DOHH2 (cell line): ENCODE data around the gene SLC9A9.

ENCODE experiments used
- H3F3A ChIP-seq: fragments of 200-600 bp; sonication (generic), shearing (Covaris generic); 2 replicates; pipeline ENCODE4 v1.6.0; 2016; ENCODE audit warnings: antibody characterized with exemption, mild to moderate bottlenecking; ENCODE audit not compliant: control insufficient read depth, insufficient read depth
- H3K27ac ChIP-seq: fragments of 200-600 bp; sonication (generic); 2 replicates; pipeline ENCODE4 v1.5.1; 2014; ENCODE audit warnings: low read depth, mild to moderate bottlenecking, low read length, moderate library complexity
- H3K27me3 ChIP-seq: fragments of 200-600 bp; sonication (generic); 2 replicates; pipeline ENCODE4 v1.6.1; 2014; ENCODE audit warnings: mild to moderate bottlenecking, low read length, mixed read lengths; ENCODE audit not compliant: control insufficient read depth
- H3K36me3 ChIP-seq: fragments of 200-600 bp; sonication (generic); 2 replicates; pipeline ENCODE4 v1.6.1; 2014; ENCODE audit warnings: mild to moderate bottlenecking, low read length, moderate library complexity, mixed read lengths; ENCODE audit not compliant: control insufficient read depth
- H3K4me1 ChIP-seq: fragments of 200-600 bp; sonication (generic); 2 replicates; pipeline ENCODE4 v1.6.1; 2014; ENCODE audit warnings: mild to moderate bottlenecking, low read length, mixed read lengths; ENCODE audit not compliant: control insufficient read depth
- H3K4me2 ChIP-seq: fragments of 200-600 bp; sonication (generic); 2 replicates; pipeline ENCODE4 v1.6.0; 2014; ENCODE audit warnings: mild to moderate bottlenecking, low read length, moderate library complexity
- H3K4me3 ChIP-seq: fragments of 200-600 bp; sonication (generic); 2 replicates; pipeline ENCODE4 v1.5.1; 2014; ENCODE audit warnings: mild to moderate bottlenecking, low read length, mixed read lengths
- H3K79me2 ChIP-seq: fragments of 200-600 bp; sonication (generic); 2 replicates; pipeline ENCODE4 v1.6.1; 2014; ENCODE audit warnings: mild to moderate bottlenecking, low read length, mixed read lengths; ENCODE audit not compliant: control insufficient read depth
- H3K9me2 ChIP-seq: fragments of 200-600 bp; sonication (generic); replicated peaks from 2 replicates; pipeline ENCODE4 v1.6.1; 2014; ENCODE audit warnings: mild to moderate bottlenecking, low read length, mixed read lengths; ENCODE audit not compliant: control insufficient read depth
- H3K9me3 ChIP-seq: fragments of 200-600 bp; sonication (generic); 2 replicates; pipeline ENCODE4 v1.6.1; 2014; ENCODE audit warnings: antibody characterized with exemption, low read length, mixed read lengths; ENCODE audit not compliant: control insufficient read depth, insufficient read depth
- H4K20me1 ChIP-seq: fragments of 200-600 bp; sonication (generic); 2 replicates; pipeline ENCODE4 v1.6.0; 2014; ENCODE audit warnings: low read depth, mild to moderate bottlenecking, antibody characterized with exemption, low read length, moderate library complexity; ENCODE audit not compliant: control insufficient read depth, insufficient read depth
- EZH2phosphoT487 ChIP-seq: fragments of 200-600 bp; sonication (generic); IDR thresholded peaks from 2 replicates; pipeline ENCODE4 v1.6.1; 2017; ENCODE audit warnings: borderline replicate concordance, mild to moderate bottlenecking, antibody characterized with exemption, low read length, moderate library complexity, mixed read lengths
- TF ChIP-seq, protein P1 (sequence below): fragments of 200-600 bp; sonication (generic); IDR thresholded peaks from one replicate; pipeline ENCODE4 v1.5.1; 2014; ENCODE audit warnings: antibody characterized with exemption, mild to moderate bottlenecking, low read depth, low read length; ENCODE audit not compliant: poor library complexity, severe bottlenecking

Gene SLC9A9

GRCh38 chr3:143514874-143515273 lies 333.4 kb downstream of the SLC9A9 start:
- H3F3A ChIP-seq = no peaks in the 10 kb centered on the region
- H4K20me1 ChIP-seq = no peaks in the 10 kb centered on the region
- no peak overlapping the region for H3K4me2 ChIP-seq
- H3K9me3 ChIP-seq = no peaks in the 10 kb centered on the region
- no peaks in the 10 kb centered on the region for H3K79me2 ChIP-seq
- TF ChIP-seq, protein P1, sequence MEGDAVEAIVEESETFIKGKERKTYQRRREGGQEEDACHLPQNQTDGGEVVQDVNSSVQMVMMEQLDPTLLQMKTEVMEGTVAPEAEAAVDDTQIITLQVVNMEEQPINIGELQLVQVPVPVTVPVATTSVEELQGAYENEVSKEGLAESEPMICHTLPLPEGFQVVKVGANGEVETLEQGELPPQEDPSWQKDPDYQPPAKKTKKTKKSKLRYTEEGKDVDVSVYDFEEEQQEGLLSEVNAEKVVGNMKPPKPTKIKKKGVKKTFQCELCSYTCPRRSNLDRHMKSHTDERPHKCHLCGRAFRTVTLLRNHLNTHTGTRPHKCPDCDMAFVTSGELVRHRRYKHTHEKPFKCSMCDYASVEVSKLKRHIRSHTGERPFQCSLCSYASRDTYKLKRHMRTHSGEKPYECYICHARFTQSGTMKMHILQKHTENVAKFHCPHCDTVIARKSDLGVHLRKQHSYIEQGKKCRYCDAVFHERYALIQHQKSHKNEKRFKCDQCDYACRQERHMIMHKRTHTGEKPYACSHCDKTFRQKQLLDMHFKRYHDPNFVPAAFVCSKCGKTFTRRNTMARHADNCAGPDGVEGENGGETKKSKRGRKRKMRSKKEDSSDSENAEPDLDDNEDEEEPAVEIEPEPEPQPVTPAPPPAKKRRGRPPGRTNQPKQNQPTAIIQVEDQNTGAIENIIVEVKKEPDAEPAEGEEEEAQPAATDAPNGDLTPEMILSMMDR = no peak
- no peak overlapping the region for H3K27ac ChIP-seq
- H3K36me3 ChIP-seq = no peaks in the 10 kb centered on the region
- H3K9me2 ChIP-seq = no peaks in the 10 kb centered on the region
- H3K4me1 ChIP-seq = no peaks in the 10 kb centered on the region
- no peak overlapping the region for H3K4me3 ChIP-seq
- no peaks in the 10 kb centered on the region for H3K27me3 ChIP-seq

DNA sequence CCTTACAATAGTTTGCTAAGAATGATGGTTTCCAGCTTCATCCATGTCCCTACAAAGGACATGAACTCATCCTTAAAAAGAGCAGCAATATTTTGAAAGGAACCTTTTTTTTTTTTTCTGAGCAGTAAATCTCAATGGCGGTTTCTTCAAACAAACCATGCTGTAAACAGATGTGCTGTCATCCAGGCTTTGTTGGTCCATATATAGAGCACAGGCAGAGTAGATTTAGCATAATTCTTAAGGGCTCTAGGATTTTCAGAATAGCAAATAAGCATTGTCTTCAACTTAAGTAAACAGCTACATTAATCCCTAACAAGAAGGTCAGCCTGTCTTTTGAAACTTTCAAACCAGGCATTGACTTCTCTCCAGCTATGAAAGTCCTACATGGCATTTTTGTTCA lies 334.2 kb downstream of the SLC9A9 start:
- H3K27ac ChIP-seq = no peak overlapping the region
- H3K4me3 ChIP-seq = no peak overlapping the region
- H3K79me2 ChIP-seq = no peaks in the 10 kb centered on the region
- H3K9me3 ChIP-seq = no peaks in the 10 kb centered on the region
- no peaks in the 10 kb centered on the region for H4K20me1 ChIP-seq
- no peak overlapping the region for H3K4me2 ChIP-seq
- no peaks in the 10 kb centered on the region for H3F3A ChIP-seq
- no peaks in the 10 kb centered on the region for H3K27me3 ChIP-seq
- H3K36me3 ChIP-seq = no peaks in the 10 kb centered on the region
- no peaks in the 10 kb centered on the region for H3K4me1 ChIP-seq
- no peaks in the 10 kb centered on the region for H3K9me2 ChIP-seq
- no peak for TF ChIP-seq EZH2phosphoT487
- TF ChIP-seq, protein P1 = no peak

- H3K79me2 ChIP-seq = no peaks in the 10 kb centered on the region
- H3K9me3 ChIP-seq = no peaks in the 10 kb centered on the region
- TF ChIP-seq, protein P1 = no peak
- TF ChIP-seq EZH2phosphoT487 = no peak
- H3K27me3 ChIP-seq = no peaks in the 10 kb centered on the region
- H3K27ac ChIP-seq = no peak overlapping the region
- H3K36me3 ChIP-seq = no peaks in the 10 kb centered on the region
- H3K4me3 ChIP-seq = no peak overlapping the region
- H3K9me2 ChIP-seq = no peaks in the 10 kb centered on the region
- no peaks in the 10 kb centered on the region for H3K4me1 ChIP-seq
- H3F3A ChIP-seq = no peaks in the 10 kb centered on the region
- no peak overlapping the region for H3K4me2 ChIP-seq
- H4K20me1 ChIP-seq = no peaks in the 10 kb centered on the region
Measured at GRCh38 chr3:143511174-143511879, 336.9 kb downstream of the SLC9A9 start.
